Right lobe of liver (tissue), 6 donors: ENCODE results near the gene EGFLAM. TPM values are rescaled to one million over a fixed set of nuclear protein-coding genes. Genes with fewer than 3 reads are reported as not detected.
A peak's percentile ranks its signal among the peaks of the same experiment; 100 is the strongest.

Experiments
- ATAC-seq, 4 donors: fragments of 200-7000 bp; cut with Tn5 transposase; one replicate each; pipeline ENCODE4 v1.9.1; 2020; ENCODE audit warnings: mild to moderate bottlenecking in 4 of 4, moderate library complexity in 4 of 4
- DNase-seq, 3 donors: peaks; one replicate each; pipeline ENCODE4 v3.0.0-alpha.2; 2020
- H3K27ac ChIP-seq, 3 donors: fragments of 200-600 bp; one replicate each; pipeline ENCODE4 v1.8.0; 2022
- H3K27me3 ChIP-seq, 2 donors: fragments of 200-600 bp; one replicate each; pipeline ENCODE4 v1.8.0; 2022
- H3K36me3 ChIP-seq, 4 donors: fragments of 200-600 bp; sonication (generic) in 1 of 4; one replicate each; pipeline versions ENCODE4 v1.5.1 to v1.8.0; 2017 to 2022; ENCODE audit warnings: control low read depth in 1 of 4
- H3K4me1 ChIP-seq, 4 donors: fragments of 200-600 bp; sonication (generic) in 1 of 4; one replicate each; pipeline versions ENCODE4 v1.5.1 to v1.8.0; 2017 to 2022; ENCODE audit warnings: control low read depth in 1 of 4
- H3K4me3 ChIP-seq, 3 donors: fragments of 200-600 bp; one replicate each; pipeline ENCODE4 v1.8.0; 2022
- H3K9me3 ChIP-seq, 4 donors: fragments of 200-600 bp; sonication (generic) in 1 of 4; one replicate each; pipeline versions ENCODE4 v1.5.1 to v1.8.0; 2017 to 2022; ENCODE audit warnings: control low read depth in 1 of 4
- POLR2A ChIP-seq: fragments of 450-650 bp; IDR thresholded peaks from one replicate; pipeline ENCODE4 v1.6.1; 2017; ENCODE audit warnings: antibody characterized with exemption, mild to moderate bottlenecking
- WGBS: methylation state at CpG from one replicate; pipeline ENCODE4 v1.1.6; 2018; ENCODE audit warnings: low coverage, low lambda C conversion rate; ENCODE audit not compliant: insufficient coverage; ENCODE audit errors: missing lambda C conversion rate; 5-methylcytosine and 5-hydroxymethylcytosine counted together
- intact Hi-C, 2 donors: fragments of 100-400 bp; cut with DNase I; formaldehyde crosslinking; loops; one replicate each; pipeline versions ENCODE4 v1.11.2 to v1.14.1; 2022
- total RNA-seq, 6 experiments: library from RNA; depleted of rRNA in 2 of 6; stranded (reverse); fragments of >200 nt in 2 of 6; fragmentation: NEBNext Ultra II Directional in 3 of 6; extraction: Animal tissue kit (Norgen Biotek cat#: 25700) in 3 of 6; gene quantifications; one replicate each; pipeline versions ENCODE4 v1.1.0 to v1.2.4, GENCODE V29; 2016 to 2023
- TF ChIP-seq, protein P1 (sequence below), 4 donors: fragments of 200-600 bp in 3 of 4; fragments of 450-650 bp in 1 of 4; IDR thresholded peaks; one replicate each; pipeline versions ENCODE4 v1.5.1 to v1.8.0; 2016 to 2022; ENCODE audit warnings: antibody characterized with exemption in 4 of 4, mild to moderate bottlenecking in 2 of 4
- donor health status: DM: no; HTN: yes; CAD: no.
- donor health status: DM: no; HTN: no; CAD: no.
- donor health status: DM: no; HTN: no; CAD: no.
- donor health status: DM: no; HTN: yes; CAD: no.
- donor health status: DM: no; HTN: yes; CAD: no.

EGFLAM gene
- total RNA-seq, 6 experiments from 2014 or later, result 0.50 to 6.2 (median 2.3) TPM

DNA sequence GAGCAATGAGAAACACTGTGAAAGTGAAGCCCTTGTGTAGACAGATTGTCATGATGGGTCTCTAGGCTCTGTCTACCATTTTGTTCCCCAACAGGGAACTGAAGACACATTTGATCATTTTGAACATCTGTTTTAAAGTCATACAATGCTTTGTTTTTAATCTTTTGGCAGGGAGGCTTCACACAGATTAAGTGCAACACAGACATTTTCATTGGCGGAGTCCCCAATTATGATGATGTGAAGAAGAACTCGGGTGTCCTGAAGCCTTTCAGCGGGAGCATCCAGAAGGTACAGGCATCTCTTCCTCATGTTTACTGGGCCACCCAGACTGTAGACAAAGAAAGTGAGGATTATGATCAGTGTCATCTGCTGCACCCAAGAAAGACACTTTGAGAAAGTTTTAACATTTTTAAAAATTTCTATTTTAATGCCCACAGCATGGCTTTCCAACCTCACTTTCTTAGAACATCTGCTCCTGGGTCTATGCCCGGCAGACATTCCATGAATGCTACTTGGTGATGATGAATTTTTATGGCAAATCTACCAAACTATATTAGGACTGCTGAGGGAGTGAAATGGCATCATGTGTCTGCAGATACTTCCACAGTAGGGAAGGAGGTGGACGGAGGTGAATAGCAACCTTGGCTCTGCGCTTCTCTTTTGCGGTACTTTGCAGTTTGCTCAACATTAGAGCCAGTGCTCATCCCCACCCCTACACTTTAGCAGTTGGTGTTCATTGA is 176.8 kb downstream of the EGFLAM start:
- no peak for TF ChIP-seq POLR2A
- TF ChIP-seq, protein P1, sequence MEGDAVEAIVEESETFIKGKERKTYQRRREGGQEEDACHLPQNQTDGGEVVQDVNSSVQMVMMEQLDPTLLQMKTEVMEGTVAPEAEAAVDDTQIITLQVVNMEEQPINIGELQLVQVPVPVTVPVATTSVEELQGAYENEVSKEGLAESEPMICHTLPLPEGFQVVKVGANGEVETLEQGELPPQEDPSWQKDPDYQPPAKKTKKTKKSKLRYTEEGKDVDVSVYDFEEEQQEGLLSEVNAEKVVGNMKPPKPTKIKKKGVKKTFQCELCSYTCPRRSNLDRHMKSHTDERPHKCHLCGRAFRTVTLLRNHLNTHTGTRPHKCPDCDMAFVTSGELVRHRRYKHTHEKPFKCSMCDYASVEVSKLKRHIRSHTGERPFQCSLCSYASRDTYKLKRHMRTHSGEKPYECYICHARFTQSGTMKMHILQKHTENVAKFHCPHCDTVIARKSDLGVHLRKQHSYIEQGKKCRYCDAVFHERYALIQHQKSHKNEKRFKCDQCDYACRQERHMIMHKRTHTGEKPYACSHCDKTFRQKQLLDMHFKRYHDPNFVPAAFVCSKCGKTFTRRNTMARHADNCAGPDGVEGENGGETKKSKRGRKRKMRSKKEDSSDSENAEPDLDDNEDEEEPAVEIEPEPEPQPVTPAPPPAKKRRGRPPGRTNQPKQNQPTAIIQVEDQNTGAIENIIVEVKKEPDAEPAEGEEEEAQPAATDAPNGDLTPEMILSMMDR (IDR thresholded peaks at IDR 0.05), result no peak
- H3K27me3 ChIP-seq, result no peaks in the 10 kb centered on the region
- intact Hi-C loops, result no loop called here
- no peaks in the 10 kb centered on the region for H3K4me1 ChIP-seq
- DNase-seq, result no peak
- no peak overlapping the region for H3K4me3 ChIP-seq
- WGBS, result 85% methylated on average over 6 of the region's 7 CpGs
- no peak overlapping the region for H3K27ac ChIP-seq
- no peak for ATAC-seq
- H3K36me3 ChIP-seq, result no peaks in the 10 kb centered on the region
- no peaks in the 10 kb centered on the region for H3K9me3 ChIP-seq

GRCh38 chr5:38438757-38439156 is 180.4 kb downstream of the EGFLAM start:
- intact Hi-C loops, result no loop called here
- DNase-seq, result no peak
- TF ChIP-seq, protein P1 (IDR thresholded peaks at IDR 0.05), result no peak
- no peak for TF ChIP-seq POLR2A
- Histone ChIP-seq H3K27me3 (no peaks in the 10 kb centered on the region), H3K9me3 (no peaks in the 10 kb centered on the region), H3K4me1 (no peaks in the 10 kb centered on the region), H3K27ac (no peak overlapping the region), H3K36me3 (no peaks in the 10 kb centered on the region), H3K4me3 (no peak overlapping the region)
- ATAC-seq, result no peak
- 60% methylated on average over 1 of the region's 1 CpG for WGBS

DNA sequence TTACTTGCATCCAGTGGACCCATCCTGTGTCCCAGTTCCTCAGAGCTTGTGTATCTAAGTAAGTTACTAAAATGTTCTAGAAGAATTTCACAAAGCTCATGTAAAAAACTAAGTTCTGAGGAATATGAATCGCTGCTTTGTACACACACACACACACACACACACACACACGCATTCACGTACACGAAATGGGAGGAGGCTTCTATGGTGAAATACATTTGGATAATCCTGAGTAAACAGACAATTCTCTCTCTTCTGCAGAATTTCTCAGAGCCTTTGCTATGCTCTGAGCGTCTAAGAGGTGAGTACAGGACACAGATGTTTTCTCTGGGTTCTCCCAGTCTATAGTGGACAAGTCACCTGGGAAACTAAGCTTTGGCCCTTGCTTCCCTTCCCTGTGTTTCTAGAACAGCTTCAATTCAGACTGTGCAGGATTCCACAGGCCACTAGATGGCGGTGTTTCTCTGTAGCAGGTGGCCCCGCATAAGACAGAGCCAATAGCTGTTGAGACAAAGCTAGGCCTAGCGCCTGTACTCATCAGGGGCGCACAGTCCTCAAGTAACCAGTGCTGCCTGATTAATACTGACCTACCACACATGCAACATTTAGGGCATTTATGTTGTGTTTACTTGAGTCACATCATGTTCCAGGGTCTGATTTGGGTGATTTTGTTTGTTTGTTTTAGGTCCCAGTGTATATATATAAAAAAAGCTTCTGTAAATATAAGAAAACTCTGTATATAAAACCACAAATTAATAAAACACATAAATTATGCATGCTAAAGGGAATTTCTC is 183.3 kb downstream of the EGFLAM start:
- Histone ChIP-seq H3K27me3 (no peaks in the 10 kb centered on the region), H3K9me3 (no peaks in the 10 kb centered on the region), H3K36me3 (no peaks in the 10 kb centered on the region), H3K4me1 (no peaks in the 10 kb centered on the region), H3K4me3 (no peak overlapping the region), H3K27ac (no peak overlapping the region)
- intact Hi-C loops, result loop anchor here in 1 of 2 donors (10.0 kb wide), 2 partner anchors 223 to 363 kb away; no protein-coding TSS in a partner anchor
- 11% methylated on average over 9 of the region's 9 CpGs for WGBS
- TF ChIP-seq, protein P1 (IDR thresholded peaks at IDR 0.05), result peak; percentile 95 to 99 (median 98)
- no peak for TF ChIP-seq POLR2A
- peak; percentile 99 to 100 (median 100) for ATAC-seq
- peak; percentile 78 to 87 (median 78) for DNase-seq

- Histone ChIP-seq H3K27me3 (no peaks in the 10 kb centered on the region), H3K4me3 (no peak overlapping the region), H3K4me1 (no peaks in the 10 kb centered on the region), H3K27ac (no peak overlapping the region), H3K36me3 (no peaks in the 10 kb centered on the region), H3K9me3 (no peaks in the 10 kb centered on the region)
- TF ChIP-seq, protein P1 (IDR thresholded peaks at IDR 0.05), result no peak
- TF ChIP-seq POLR2A, result no peak
- ATAC-seq, result no peak
- no peak for DNase-seq
- 81% methylated on average over 2 of the region's 2 CpGs for WGBS
- intact Hi-C loops, result loop anchor here in 1 of 2 donors (10.0 kb wide), 2 partner anchors 223 to 363 kb away; no protein-coding TSS in a partner anchor
Measured at GRCh38 chr5:38442247-38442573, 183.9 kb downstream of the EGFLAM start.
